ENCODE data around the gene PAXX.
"Not testable (repeated sequence)": the region's sequence is repeated elsewhere in the genome, so short reads cannot be mapped to it uniquely, and the experiment has no call there.

Gene PAXX

GRCh38 chr9:137029058-137029936 is 37.1 kb downstream of the PAXX start:
- DNase-seq: peak in 50 of 56 donors; percentile 26 to 86 (median 66)

GRCh38 chr9:137030006-137030405 is 37.8 kb downstream of the PAXX start:
- DNase-seq: no peak

GRCh38 chr9:137030538-137031527 is 38.6 kb downstream of the PAXX start:
- peak in 1 of 56 donors; percentile 47 for DNase-seq

- DNase-seq: no peak
Observed at GRCh38 chr9:137031904-137032640, 39.9 kb downstream of the PAXX start, which contains the start of gene FUT7. TSS of gene FUT7 (minus strand) at chr9:137032088. CDS start at chr9:137031991, 97 bp downstream.

- DNase-seq: no peak
Observed at GRCh38 chr9:137032858-137033257, 40.6 kb downstream of the PAXX start.

- DNase-seq: not testable (repeated sequence)
Observed at GRCh38 chr9:137033481-137033880, 41.3 kb downstream of the PAXX start.

GRCh38 chr9:137034039-137034708 is 42.0 kb downstream of the PAXX start:
- no peak for DNase-seq

GRCh38 chr9:137034709-137035506 is 42.7 kb downstream of the PAXX start:
- peak in 54 of 56 donors; percentile 37 to 88 (median 76) for DNase-seq

GRCh38 chr9:137035507-137035834 is 43.2 kb downstream of the PAXX start:
- no peak for DNase-seq

- no peak for DNase-seq
Observed at GRCh38 chr9:137035937-137036336, 43.7 kb downstream of the PAXX start.

- no peak for DNase-seq
Observed at GRCh38 chr9:137037035-137037434, 44.8 kb downstream of the PAXX start.

GRCh38 chr9:137037483-137037882 is 45.3 kb downstream of the PAXX start:
- DNase-seq: no peak

GRCh38 chr9:137038916-137039315 is 46.7 kb downstream of the PAXX start:
- no peak for DNase-seq

- no peak for DNase-seq
Observed at GRCh38 chr9:137039611-137040366, 47.6 kb downstream of the PAXX start.

GRCh38 chr9:137040568-137040967 is 48.3 kb downstream of the PAXX start:
- no peak for DNase-seq

- no peak for DNase-seq
Observed at GRCh38 chr9:137041124-137041523, 48.9 kb downstream of the PAXX start.

GRCh38 chr9:137042751-137043727 is 50.8 kb downstream of the PAXX start:
- no peak for DNase-seq
